ENCODE results near the gene CCDC124. TPM values are rescaled to one million over a fixed set of nuclear protein-coding genes. Genes with fewer than 3 reads are reported as not detected.
"Not testable (repeated sequence)": the region's sequence is repeated elsewhere in the genome, so short reads cannot be mapped to it uniquely, and the experiment has no call there.

The CCDC124 gene
- total and polyA plus RNA-seq, 11 donors = 45.4 to 195 (median 71.8) TPM

DNA sequence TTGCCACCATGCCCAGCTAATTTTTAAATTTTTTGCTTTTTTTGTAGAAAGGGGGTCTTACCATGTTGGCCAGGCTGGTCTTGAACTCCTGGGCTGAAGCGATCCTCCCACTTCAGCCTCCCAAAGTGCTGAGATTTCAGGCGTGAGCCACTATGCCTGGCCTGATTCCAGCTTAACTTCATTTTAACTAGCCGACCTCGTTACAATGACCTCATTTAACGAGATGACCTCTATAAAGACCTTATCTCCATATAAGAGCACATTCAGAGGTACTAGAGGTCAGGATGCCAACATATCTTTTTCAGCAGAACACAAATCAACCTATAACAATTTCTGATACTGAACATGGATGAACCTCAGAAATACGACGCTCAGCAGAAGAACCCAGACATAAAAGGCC is 44.7 kb downstream of the CCDC124 start:
- WGBS, 4 donors = 55 to 66% (median 61%) methylated on average over 7 of the region's 7 CpGs
- Histone ChIP-seq H3K4me1 (no peaks in the 10 kb centered on the region), H3K4me3 (no peak overlapping the region), H3K27ac (no peak overlapping the region), H3K27me3 (peaks cover 0 to 16% (median 4%) of the 10 kb centered on the region in 9 donors), H3K9me3 (no peaks in the 10 kb centered on the region), H3K36me3 (no peaks in the 10 kb centered on the region)
- no peak for TF ChIP-seq POLR2A (IDR thresholded peaks at IDR 0.05)
- TF ChIP-seq, protein P1, sequence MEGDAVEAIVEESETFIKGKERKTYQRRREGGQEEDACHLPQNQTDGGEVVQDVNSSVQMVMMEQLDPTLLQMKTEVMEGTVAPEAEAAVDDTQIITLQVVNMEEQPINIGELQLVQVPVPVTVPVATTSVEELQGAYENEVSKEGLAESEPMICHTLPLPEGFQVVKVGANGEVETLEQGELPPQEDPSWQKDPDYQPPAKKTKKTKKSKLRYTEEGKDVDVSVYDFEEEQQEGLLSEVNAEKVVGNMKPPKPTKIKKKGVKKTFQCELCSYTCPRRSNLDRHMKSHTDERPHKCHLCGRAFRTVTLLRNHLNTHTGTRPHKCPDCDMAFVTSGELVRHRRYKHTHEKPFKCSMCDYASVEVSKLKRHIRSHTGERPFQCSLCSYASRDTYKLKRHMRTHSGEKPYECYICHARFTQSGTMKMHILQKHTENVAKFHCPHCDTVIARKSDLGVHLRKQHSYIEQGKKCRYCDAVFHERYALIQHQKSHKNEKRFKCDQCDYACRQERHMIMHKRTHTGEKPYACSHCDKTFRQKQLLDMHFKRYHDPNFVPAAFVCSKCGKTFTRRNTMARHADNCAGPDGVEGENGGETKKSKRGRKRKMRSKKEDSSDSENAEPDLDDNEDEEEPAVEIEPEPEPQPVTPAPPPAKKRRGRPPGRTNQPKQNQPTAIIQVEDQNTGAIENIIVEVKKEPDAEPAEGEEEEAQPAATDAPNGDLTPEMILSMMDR (IDR thresholded peaks at IDR 0.05) = no peak
- DNase-seq = no peak
- intact Hi-C loops (cut with DNase I) = no loop called here
- no peak for ATAC-seq

DNA sequence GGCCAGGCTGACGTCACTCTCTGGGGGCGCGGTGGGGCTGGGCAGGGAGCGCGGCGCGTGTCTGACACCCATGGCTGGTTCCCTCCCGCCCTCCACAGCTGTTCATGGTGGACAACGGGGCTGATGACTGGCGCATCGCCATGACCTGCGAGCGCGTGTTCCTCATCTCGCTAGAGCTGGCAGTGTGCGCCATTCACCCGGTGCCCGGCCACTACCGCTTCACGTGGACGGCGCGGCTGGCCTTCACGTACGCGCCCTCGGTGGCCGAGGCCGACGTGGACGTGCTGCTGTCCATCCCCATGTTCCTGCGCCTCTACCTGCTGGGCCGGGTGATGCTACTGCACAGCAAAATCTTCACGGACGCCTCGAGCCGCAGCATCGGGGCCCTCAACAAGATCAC is 48.8 kb downstream of the CCDC124 start:
- H3K4me1 ChIP-seq = no peaks in the 10 kb centered on the region
- H3K9me3 ChIP-seq = no peaks in the 10 kb centered on the region
- WGBS, 4 donors = 88 to 93% (median 92%) methylated on average over 34 to 38 of the region's 38 CpGs
- intact Hi-C loops (cut with DNase I) = loop anchor here in 1 of 10 donors (10.0 kb wide), 1 partner anchor 97 kb away; no protein-coding TSS in a partner anchor
- TF ChIP-seq, protein P1 (IDR thresholded peaks at IDR 0.05) = no peak
- TF ChIP-seq POLR2A (IDR thresholded peaks at IDR 0.05) = no peak
- no peak for ATAC-seq
- no peak overlapping the region for H3K4me3 ChIP-seq
- H3K27ac ChIP-seq = no peak overlapping the region
- peaks cover 0 to 33% (median 6%) of the 10 kb centered on the region in 9 donors for H3K27me3 ChIP-seq
- H3K36me3 ChIP-seq = no peaks in the 10 kb centered on the region
- no peak for DNase-seq

DNA sequence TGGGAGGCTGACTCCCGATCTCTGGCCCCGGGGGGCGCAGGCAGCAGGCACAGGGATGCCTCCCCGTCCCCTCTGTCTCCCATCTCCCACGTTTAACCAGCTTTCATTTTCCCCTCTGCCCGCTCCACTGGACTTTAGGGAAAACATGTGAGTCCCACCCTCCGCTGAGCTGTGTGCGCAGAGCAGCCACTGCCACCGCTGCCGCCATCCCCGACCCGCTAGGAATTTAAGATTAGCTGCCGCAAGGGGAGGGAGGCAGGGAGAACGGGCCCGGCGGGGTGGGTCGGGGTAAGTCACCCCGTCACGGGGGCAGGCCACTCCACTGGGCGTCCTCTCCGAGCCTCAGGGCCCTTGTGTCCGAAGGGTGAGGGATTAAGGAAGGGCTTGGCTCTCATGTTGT is 49.6 kb downstream of the CCDC124 start:
- no peaks in the 10 kb centered on the region for H3K9me3 ChIP-seq
- peaks cover 0 to 33% (median 6%) of the 10 kb centered on the region in 9 donors for H3K27me3 ChIP-seq
- intact Hi-C loops (cut with DNase I) = loop anchor here in 1 of 10 donors (10.0 kb wide), 1 partner anchor 98 kb away; no protein-coding TSS in a partner anchor
- no peaks in the 10 kb centered on the region for H3K36me3 ChIP-seq
- no peak for ATAC-seq
- no peak for DNase-seq
- no peak overlapping the region for H3K27ac ChIP-seq
- 56 to 65% (median 62%) methylated on average over 21 to 22 of the region's 22 CpGs for WGBS, 4 donors
- no peaks in the 10 kb centered on the region for H3K4me1 ChIP-seq
- no peak for TF ChIP-seq POLR2A (IDR thresholded peaks at IDR 0.05)
- TF ChIP-seq, protein P1 (IDR thresholded peaks at IDR 0.05) = no peak
- no peak overlapping the region for H3K4me3 ChIP-seq

DNA sequence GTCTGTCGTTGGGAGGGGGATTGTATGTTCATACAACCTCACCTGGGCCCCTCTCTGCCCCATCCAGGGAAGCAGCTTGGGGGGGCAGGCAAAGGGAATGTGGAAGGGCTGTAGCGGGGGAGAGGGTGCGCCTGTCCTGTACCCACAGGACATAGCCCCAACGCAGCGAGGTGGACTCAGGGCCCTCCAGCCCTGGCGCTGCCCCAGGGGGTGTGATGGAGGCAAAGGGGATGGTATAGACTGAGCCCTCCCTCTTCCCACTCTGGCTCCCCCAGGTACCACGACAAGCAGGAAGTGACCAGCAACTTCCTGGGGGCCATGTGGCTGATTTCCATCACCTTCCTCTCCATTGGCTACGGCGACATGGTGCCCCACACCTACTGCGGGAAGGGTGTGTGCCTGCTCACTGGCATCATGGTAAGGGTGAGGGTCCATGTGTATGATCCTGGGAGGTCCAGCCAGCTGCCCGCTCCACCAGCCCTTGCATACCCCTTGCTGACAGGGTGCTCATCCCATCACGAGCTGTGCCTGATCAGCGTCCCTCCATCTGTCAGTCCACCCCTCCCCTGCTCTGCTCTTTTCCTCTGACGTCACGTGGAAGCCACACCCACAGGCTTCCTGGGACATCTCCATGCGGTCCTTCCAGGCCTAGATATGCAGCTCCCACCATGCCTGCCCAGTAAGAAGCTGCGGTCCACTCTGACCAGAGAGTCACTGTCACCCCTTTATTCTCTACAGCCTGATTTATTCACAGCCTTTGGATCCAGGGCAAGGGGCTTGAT is 52.4 kb downstream of the CCDC124 start:
- 59 to 67% (median 63%) methylated on average over 17 of the region's 17 CpGs for WGBS, 4 donors
- H3K4me1 ChIP-seq = no peaks in the 10 kb centered on the region
- H3K27me3 ChIP-seq = peaks cover 0 to 33% (median 6%) of the 10 kb centered on the region in 9 donors
- intact Hi-C loops (cut with DNase I) = loop anchor here in 1 of 10 donors (10.0 kb wide), 1 partner anchor 100 kb away; no protein-coding TSS in a partner anchor
- no peak for TF ChIP-seq POLR2A (IDR thresholded peaks at IDR 0.05)
- TF ChIP-seq, protein P1 (IDR thresholded peaks at IDR 0.05) = no peak
- no peaks in the 10 kb centered on the region for H3K36me3 ChIP-seq
- H3K9me3 ChIP-seq = no peaks in the 10 kb centered on the region
- no peak overlapping the region for H3K4me3 ChIP-seq
- H3K27ac ChIP-seq = no peak overlapping the region
- DNase-seq (no peak), ATAC-seq (peak in 1 of 4 donors; percentile 21)

DNA sequence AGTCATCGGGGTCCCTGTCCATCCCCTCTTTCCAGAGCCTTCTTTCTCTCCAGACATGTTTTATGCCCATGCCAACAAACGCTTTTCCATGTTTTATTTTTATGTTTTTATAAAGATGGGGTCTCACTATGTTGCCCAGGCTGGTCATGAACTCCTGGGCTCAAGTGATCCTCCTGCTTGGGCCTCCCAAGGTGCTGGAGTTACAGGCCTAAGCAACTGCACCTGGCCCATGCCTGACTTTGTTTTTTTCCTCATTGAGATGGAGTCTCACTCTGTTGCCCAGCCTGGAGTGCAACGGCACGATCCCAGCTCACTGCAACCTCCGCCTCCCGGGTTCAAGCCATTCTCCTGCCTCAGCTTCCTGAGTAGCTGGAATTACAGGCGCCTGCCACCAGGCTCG is 53.8 kb downstream of the CCDC124 start:
- not testable (repeated sequence) for ATAC-seq, H3K36me3 ChIP-seq, H3K4me1 ChIP-seq, H3K9me3 ChIP-seq, H3K27ac ChIP-seq, H3K4me3 ChIP-seq, DNase-seq
- H3K27me3 ChIP-seq = peaks cover 0 to 26% (median 3%) of the 10 kb centered on the region in 9 donors
- intact Hi-C loops (cut with DNase I) = loop anchor here in 1 of 10 donors (10.0 kb wide), 1 partner anchor 102 kb away; no protein-coding TSS in a partner anchor
- WGBS, 4 donors = 68 to 76% (median 73%) methylated on average over 8 of the region's 8 CpGs
